Jurkat, Clone E6-1 (cell line): Measurements from ENCODE around the gene TOMM20L.
"Not testable (repeated sequence)": the region's sequence is repeated elsewhere in the genome, so short reads cannot be mapped to it uniquely, and the experiment has no call there.

Source experiments
- DNase-seq: peaks from one replicate; pipeline ENCODE4 v3.0.0-alpha.2; 2011; ENCODE audit warnings: low read depth, low spot score
- H3K4me3 ChIP-seq: 2 replicates; pipeline ENCODE4 v1.5.1; 2011; ENCODE audit warnings: mild to moderate bottlenecking, low read length, control low read depth, moderate library complexity

Gene TOMM20L

GRCh38 chr14:58416934-58417333 lies 21.2 kb downstream of the TOMM20L start:
- not testable (repeated sequence) for H3K4me3 ChIP-seq, DNase-seq

- H3K4me3 ChIP-seq, result peak overlapping the region; percentile 75
- DNase-seq, result peak; percentile 6
Observed at GRCh38 chr14:58426670-58427280, 31.0 kb downstream of the TOMM20L start.

GRCh38 chr14:58427281-58428117 lies 31.8 kb downstream of the TOMM20L start, which contains the start of the genes KIAA0586 and TIMM9:
Gene KIAA0586, plus strand, starts transcription at chr14:58427719. Its CDS starts 546 bp downstream, at chr14:58428265.
Gene TIMM9, minus strand, starts transcription at chr14:58427531. Its CDS starts 15,586 bp downstream, at chr14:58411945.
- peak within 1 kb of the TSS; percentile 75 for H3K4me3 ChIP-seq
- peak; percentile 99 for DNase-seq

- DNase-seq, result peak; percentile 55
- H3K4me3 ChIP-seq, result peak overlapping the region; percentile 75
Observed at GRCh38 chr14:58428118-58428683, 32.5 kb downstream of the TOMM20L start.

- DNase-seq, result no peak
- no peak overlapping the region for H3K4me3 ChIP-seq
Observed at GRCh38 chr14:58430156-58430555, 34.4 kb downstream of the TOMM20L start.

GRCh38 chr14:58439476-58439875 lies 43.7 kb downstream of the TOMM20L start:
- H3K4me3 ChIP-seq, result no peak overlapping the region
- DNase-seq, result no peak

GRCh38 chr14:58444627-58445026 lies 48.9 kb downstream of the TOMM20L start:
- DNase-seq, result no peak
- H3K4me3 ChIP-seq, result no peak overlapping the region

- DNase-seq, result no peak
Observed at GRCh38 chr14:58455593-58456265, 60.0 kb downstream of the TOMM20L start.

More at GRCh38 chr14:58455593-58456265, 60.0 kb downstream of the TOMM20L start:
- no peak overlapping the region for H3K4me3 ChIP-seq
